Breast epithelium (tissue), 3 donors: ENCODE data around the gene FNDC3B.

Experiments used
- CTCF ChIP-seq, 3 donors: fragments of 450-650 bp; IDR thresholded peaks; one replicate each; pipeline ENCODE4 v1.5.1; 2016 to 2017; ENCODE audit warnings: antibody characterized with exemption in 3 of 3, mild to moderate bottlenecking in 3 of 3, moderate library complexity in 3 of 3
- POLR2A ChIP-seq: fragments of 450-650 bp; IDR thresholded peaks from one replicate; pipeline ENCODE4 v1.6.1; 2016; ENCODE audit warnings: antibody characterized with exemption, mild to moderate bottlenecking, moderate library complexity
- POLR2AphosphoS5 ChIP-seq, 3 donors: sonication (generic); formaldehyde crosslinking; IDR thresholded peaks; one replicate each; pipeline ENCODE4 v1.6.1; 2017; ENCODE audit warnings: antibody characterized with exemption in 3 of 3

- TF ChIP-seq CTCF (IDR thresholded peaks at IDR 0.05) = no peak
- no peak for TF ChIP-seq POLR2A
- TF ChIP-seq POLR2AphosphoS5 (IDR thresholded peaks at IDR 0.05) = peak in 1 of 3 donors; percentile 16
Observed at GRCh38 chr3:172040981-172041963, 1.9 kb downstream of the FNDC3B start.
